Left lobe of liver (tissue), 2 donors: ENCODE data around the gene MARCO. TPM values are rescaled to one million over a fixed set of nuclear protein-coding genes. Genes with fewer than 3 reads are reported as not detected.
"Not testable (repeated sequence)": the region's sequence is repeated elsewhere in the genome, so short reads cannot be mapped to it uniquely, and the experiment has no call there.

Source experiments
- ATAC-seq: fragments of 200-7000 bp; cut with Tn5 transposase; one replicate; pipeline ENCODE4 v1.9.1; 2020; ENCODE audit warnings: mild to moderate bottlenecking, moderate library complexity
- DNase-seq: peaks from one replicate; pipeline ENCODE4 v3.0.0-alpha.2; 2020; ENCODE audit warnings: low spot score
- total RNA-seq: library from RNA; stranded (reverse); gene quantifications from one replicate; pipeline ENCODE4 v1.2.1, GENCODE V29; 2021
- donor health status: DM: no; HTN: no; CAD: no; lungs with moderate emphysema.
- donor health status: DM: no; HTN: yes; CAD: no.

MARCO gene
- total RNA-seq, 1 donor from 2014 or later = 38.8 TPM

GRCh38 chr2:118925981-118926380 lies 16.0 kb upstream of the MARCO start:
- DNase-seq = no peak
- no peak for ATAC-seq

GRCh38 chr2:118929059-118929458 lies 12.9 kb upstream of the MARCO start:
- ATAC-seq = peak; percentile 24
- DNase-seq = no peak

GRCh38 chr2:118932949-118933348 lies 9.0 kb upstream of the MARCO start:
- ATAC-seq = no peak
- no peak for DNase-seq

GRCh38 chr2:118936306-118936705 lies 5.7 kb upstream of the MARCO start:
- no peak for DNase-seq
- no peak for ATAC-seq

GRCh38 chr2:118936936-118937335 lies 5.1 kb upstream of the MARCO start:
- DNase-seq (no peak), ATAC-seq (peak; percentile 19)

GRCh38 chr2:118937817-118938216 lies 4.2 kb upstream of the MARCO start:
- DNase-seq (no peak), ATAC-seq (no peak)

- no peak for ATAC-seq
- no peak for DNase-seq
Observed at GRCh38 chr2:118939994-118940393, 2.0 kb upstream of the MARCO start.

GRCh38 chr2:118940486-118941120 lies 1.4 kb upstream of the MARCO start:
- peak; percentile 7 for ATAC-seq
- peak; percentile 48 for DNase-seq

GRCh38 chr2:118943286-118943685 lies 1.3 kb downstream of the MARCO start:
- DNase-seq (peak; percentile 55), ATAC-seq (peak; percentile 98)

GRCh38 chr2:118945881-118946280 lies 3.9 kb downstream of the MARCO start:
- DNase-seq = no peak
- no peak for ATAC-seq

- DNase-seq, ATAC-seq: not testable (repeated sequence)
Observed at GRCh38 chr2:118948266-118948665, 6.3 kb downstream of the MARCO start.

GRCh38 chr2:118954297-118955060 lies 12.5 kb downstream of the MARCO start:
- DNase-seq (no peak), ATAC-seq (no peak)

- ATAC-seq (no peak), DNase-seq (no peak)
Observed at GRCh38 chr2:118965737-118966136, 23.7 kb downstream of the MARCO start.

- no peak for ATAC-seq
- DNase-seq = no peak
Observed at GRCh38 chr2:118967124-118967880, 25.3 kb downstream of the MARCO start.

GRCh38 chr2:118968042-118968441 lies 26.0 kb downstream of the MARCO start:
- DNase-seq (no peak), ATAC-seq (no peak)

GRCh38 chr2:118968961-118969733 lies 27.2 kb downstream of the MARCO start:
- DNase-seq = no peak
- ATAC-seq = peak; percentile 20

- ATAC-seq (no peak), DNase-seq (no peak)
Observed at GRCh38 chr2:118969734-118970395, 27.9 kb downstream of the MARCO start.

GRCh38 chr2:118970396-118971135 lies 28.6 kb downstream of the MARCO start:
- no peak for DNase-seq
- ATAC-seq = peak; percentile 59

GRCh38 chr2:118971245-118972122 lies 29.5 kb downstream of the MARCO start:
- ATAC-seq = no peak

More at GRCh38 chr2:118971245-118972122, 29.5 kb downstream of the MARCO start:
- no peak for DNase-seq
